DOHH2 (cell line): Measurements from ENCODE around the gene NDC80.

Experiments
- H3F3A ChIP-seq: fragments of 200-600 bp; sonication (generic), shearing (Covaris generic); 2 replicates; pipeline ENCODE4 v1.6.0; 2016; ENCODE audit warnings: antibody characterized with exemption, mild to moderate bottlenecking; ENCODE audit not compliant: control insufficient read depth, insufficient read depth
- H3K27ac ChIP-seq: fragments of 200-600 bp; sonication (generic); 2 replicates; pipeline ENCODE4 v1.5.1; 2014; ENCODE audit warnings: low read depth, mild to moderate bottlenecking, low read length, moderate library complexity
- H3K27me3 ChIP-seq: fragments of 200-600 bp; sonication (generic); 2 replicates; pipeline ENCODE4 v1.6.1; 2014; ENCODE audit warnings: mild to moderate bottlenecking, low read length, mixed read lengths; ENCODE audit not compliant: control insufficient read depth
- H3K36me3 ChIP-seq: fragments of 200-600 bp; sonication (generic); 2 replicates; pipeline ENCODE4 v1.6.1; 2014; ENCODE audit warnings: mild to moderate bottlenecking, low read length, moderate library complexity, mixed read lengths; ENCODE audit not compliant: control insufficient read depth
- H3K4me1 ChIP-seq: fragments of 200-600 bp; sonication (generic); 2 replicates; pipeline ENCODE4 v1.6.1; 2014; ENCODE audit warnings: mild to moderate bottlenecking, low read length, mixed read lengths; ENCODE audit not compliant: control insufficient read depth
- H3K4me2 ChIP-seq: fragments of 200-600 bp; sonication (generic); 2 replicates; pipeline ENCODE4 v1.6.0; 2014; ENCODE audit warnings: mild to moderate bottlenecking, low read length, moderate library complexity
- H3K4me3 ChIP-seq: fragments of 200-600 bp; sonication (generic); 2 replicates; pipeline ENCODE4 v1.5.1; 2014; ENCODE audit warnings: mild to moderate bottlenecking, low read length, mixed read lengths
- H3K79me2 ChIP-seq: fragments of 200-600 bp; sonication (generic); 2 replicates; pipeline ENCODE4 v1.6.1; 2014; ENCODE audit warnings: mild to moderate bottlenecking, low read length, mixed read lengths; ENCODE audit not compliant: control insufficient read depth
- H3K9me2 ChIP-seq: fragments of 200-600 bp; sonication (generic); replicated peaks from 2 replicates; pipeline ENCODE4 v1.6.1; 2014; ENCODE audit warnings: mild to moderate bottlenecking, low read length, mixed read lengths; ENCODE audit not compliant: control insufficient read depth
- H3K9me3 ChIP-seq: fragments of 200-600 bp; sonication (generic); 2 replicates; pipeline ENCODE4 v1.6.1; 2014; ENCODE audit warnings: antibody characterized with exemption, low read length, mixed read lengths; ENCODE audit not compliant: control insufficient read depth, insufficient read depth
- H4K20me1 ChIP-seq: fragments of 200-600 bp; sonication (generic); 2 replicates; pipeline ENCODE4 v1.6.0; 2014; ENCODE audit warnings: low read depth, mild to moderate bottlenecking, antibody characterized with exemption, low read length, moderate library complexity; ENCODE audit not compliant: control insufficient read depth, insufficient read depth
- EZH2phosphoT487 ChIP-seq: fragments of 200-600 bp; sonication (generic); IDR thresholded peaks from 2 replicates; pipeline ENCODE4 v1.6.1; 2017; ENCODE audit warnings: borderline replicate concordance, mild to moderate bottlenecking, antibody characterized with exemption, low read length, moderate library complexity, mixed read lengths
- TF ChIP-seq, protein P1 (sequence below): fragments of 200-600 bp; sonication (generic); IDR thresholded peaks from one replicate; pipeline ENCODE4 v1.5.1; 2014; ENCODE audit warnings: antibody characterized with exemption, mild to moderate bottlenecking, low read depth, low read length; ENCODE audit not compliant: poor library complexity, severe bottlenecking

NDC80 gene

DNA sequence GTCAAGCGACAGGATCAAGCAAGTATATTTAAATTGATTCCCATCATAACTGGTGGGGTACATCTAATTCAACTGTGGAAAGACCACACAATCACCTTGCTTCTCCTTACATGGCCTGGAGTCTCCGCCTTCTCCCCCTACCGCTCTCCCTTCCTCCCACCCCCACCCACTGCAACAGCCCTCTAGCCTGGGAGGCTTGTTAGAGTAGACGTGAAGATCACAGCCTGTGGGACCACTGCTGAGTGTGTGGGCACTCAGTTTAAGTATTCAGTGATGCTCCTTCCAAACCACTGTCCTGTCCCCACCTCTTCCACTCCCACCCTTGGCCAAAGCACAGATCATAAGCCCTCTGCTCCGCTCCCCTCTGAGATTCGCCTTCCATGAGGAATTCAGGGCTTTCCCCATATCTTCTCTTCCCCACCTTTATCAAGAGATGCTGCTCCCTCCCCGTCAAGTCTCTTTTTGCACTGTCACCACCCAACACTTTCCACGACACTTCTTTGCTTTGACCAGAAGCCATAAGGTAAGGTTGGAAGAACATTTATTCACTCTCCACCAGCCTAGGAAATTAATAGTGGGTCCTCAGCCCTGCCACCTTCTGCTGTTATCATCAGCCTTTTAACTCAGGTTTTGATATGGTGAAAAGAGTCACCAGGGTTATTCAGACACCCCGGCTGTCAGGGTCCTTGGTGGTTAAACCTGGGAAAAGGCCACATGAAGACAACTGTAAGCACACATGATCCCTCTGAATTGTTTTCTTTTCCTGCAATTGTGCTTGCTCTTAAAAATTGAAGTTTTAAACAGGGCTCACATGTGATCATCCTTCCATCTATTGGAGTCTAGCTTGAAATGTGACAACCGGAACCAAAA, 1.8 kb upstream of the NDC80 start:
- H3K79me2 ChIP-seq: peaks cover 69% of the 10 kb centered on the region
- H3K9me3 ChIP-seq: no peaks in the 10 kb centered on the region
- no peaks in the 10 kb centered on the region for H3F3A ChIP-seq
- H3K27ac ChIP-seq: no peak overlapping the region
- H3K4me1 ChIP-seq: peaks cover 30% of the 10 kb centered on the region
- H4K20me1 ChIP-seq: no peaks in the 10 kb centered on the region
- peak overlapping the region; percentile 98 for H3K4me3 ChIP-seq
- peaks cover 42% of the 10 kb centered on the region for H3K36me3 ChIP-seq
- H3K9me2 ChIP-seq: no peaks in the 10 kb centered on the region
- TF ChIP-seq EZH2phosphoT487: no peak
- TF ChIP-seq, protein P1, sequence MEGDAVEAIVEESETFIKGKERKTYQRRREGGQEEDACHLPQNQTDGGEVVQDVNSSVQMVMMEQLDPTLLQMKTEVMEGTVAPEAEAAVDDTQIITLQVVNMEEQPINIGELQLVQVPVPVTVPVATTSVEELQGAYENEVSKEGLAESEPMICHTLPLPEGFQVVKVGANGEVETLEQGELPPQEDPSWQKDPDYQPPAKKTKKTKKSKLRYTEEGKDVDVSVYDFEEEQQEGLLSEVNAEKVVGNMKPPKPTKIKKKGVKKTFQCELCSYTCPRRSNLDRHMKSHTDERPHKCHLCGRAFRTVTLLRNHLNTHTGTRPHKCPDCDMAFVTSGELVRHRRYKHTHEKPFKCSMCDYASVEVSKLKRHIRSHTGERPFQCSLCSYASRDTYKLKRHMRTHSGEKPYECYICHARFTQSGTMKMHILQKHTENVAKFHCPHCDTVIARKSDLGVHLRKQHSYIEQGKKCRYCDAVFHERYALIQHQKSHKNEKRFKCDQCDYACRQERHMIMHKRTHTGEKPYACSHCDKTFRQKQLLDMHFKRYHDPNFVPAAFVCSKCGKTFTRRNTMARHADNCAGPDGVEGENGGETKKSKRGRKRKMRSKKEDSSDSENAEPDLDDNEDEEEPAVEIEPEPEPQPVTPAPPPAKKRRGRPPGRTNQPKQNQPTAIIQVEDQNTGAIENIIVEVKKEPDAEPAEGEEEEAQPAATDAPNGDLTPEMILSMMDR: no peak
- H3K27me3 ChIP-seq: no peaks in the 10 kb centered on the region
- peak overlapping the region; percentile 88 for H3K4me2 ChIP-seq

DNA sequence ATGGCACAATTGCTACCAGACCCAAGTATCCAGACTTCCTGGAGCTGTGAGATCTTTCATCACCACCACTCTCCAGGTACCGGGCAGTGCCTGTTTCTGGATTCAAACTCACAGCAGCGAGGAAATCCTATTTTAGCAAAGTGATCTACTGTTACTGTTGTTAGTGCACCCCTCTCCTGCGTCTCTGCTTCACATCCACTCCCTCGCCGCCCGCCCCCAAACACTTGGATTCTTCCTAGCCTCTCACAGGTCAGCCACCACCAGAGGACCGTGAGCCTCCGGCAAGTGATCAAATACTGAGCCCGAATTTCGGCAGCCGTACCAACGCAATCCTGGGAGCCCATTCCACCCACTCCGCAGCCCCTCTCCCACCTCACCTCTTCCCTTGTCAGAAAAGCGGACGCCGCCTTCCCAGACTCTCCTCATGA, 571 bp upstream of the NDC80 start:
- Histone ChIP-seq H3F3A (no peaks in the 10 kb centered on the region), H3K4me2 (peak overlapping the region; percentile 88), H3K36me3 (peaks cover 54% of the 10 kb centered on the region), H3K9me3 (no peaks in the 10 kb centered on the region), H3K4me3 (peak overlapping the region; percentile 98), H3K27me3 (no peaks in the 10 kb centered on the region), H3K27ac (peak overlapping the region; percentile 84), H3K9me2 (no peaks in the 10 kb centered on the region), H3K4me1 (peaks cover 31% of the 10 kb centered on the region), H3K79me2 (peaks cover 81% of the 10 kb centered on the region), H4K20me1 (no peaks in the 10 kb centered on the region)
- TF ChIP-seq EZH2phosphoT487: no peak
- TF ChIP-seq, protein P1: no peak

DNA sequence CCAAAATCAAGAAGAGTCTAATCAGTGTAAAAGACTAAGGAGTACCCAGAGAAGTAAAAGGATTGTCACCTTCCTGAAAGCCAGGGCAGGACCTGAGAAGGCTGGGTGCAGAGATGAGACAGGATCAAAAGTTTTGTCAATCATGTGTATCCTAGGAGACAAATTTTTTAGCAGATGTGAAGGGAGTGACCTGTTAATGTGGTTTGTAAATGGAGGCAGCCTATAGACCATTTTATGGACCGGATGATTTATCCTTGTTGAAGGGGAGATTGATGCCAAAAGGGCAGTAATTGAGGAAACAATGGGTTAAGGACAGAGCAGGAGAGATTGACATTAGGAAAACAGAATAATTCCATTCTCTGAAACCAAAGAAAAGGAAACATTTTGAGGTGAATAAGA, 813 bp downstream of the NDC80 start:
- Histone ChIP-seq H3K9me3 (no peaks in the 10 kb centered on the region), H3K27ac (peak overlapping the region; percentile 84), H3K4me1 (peaks cover 31% of the 10 kb centered on the region), H3K36me3 (peaks cover 63% of the 10 kb centered on the region), H3K4me2 (peak overlapping the region; percentile 88), H3K27me3 (no peaks in the 10 kb centered on the region), H3K9me2 (no peaks in the 10 kb centered on the region), H4K20me1 (no peaks in the 10 kb centered on the region), H3K79me2 (peaks cover 92% of the 10 kb centered on the region), H3F3A (no peaks in the 10 kb centered on the region), H3K4me3 (peak overlapping the region; percentile 98)
- TF ChIP-seq EZH2phosphoT487: no peak
- TF ChIP-seq, protein P1: no peak
